ENCODE measurements around the gene FAM156A.
A peak's percentile ranks its signal among the peaks of the same experiment; 100 is the strongest.
"Not testable (repeated sequence)": the region's sequence is repeated elsewhere in the genome, so short reads cannot be mapped to it uniquely, and the experiment has no call there.

Gene FAM156A

GRCh38 chrX:52966993-52967738, 8.8 kb upstream of the FAM156A start:
- DNase-seq (ENCODE audit: low spot score) = not testable (repeated sequence)

GRCh38 chrX:52958961-52959360, 643 bp upstream of the FAM156A start:
- not testable (repeated sequence) for DNase-seq (ENCODE audit: low spot score)

- not testable (repeated sequence) for DNase-seq (ENCODE audit: low spot score)
Measured at GRCh38 chrX:52949884-52950283, 8.4 kb downstream of the FAM156A start.

DNA sequence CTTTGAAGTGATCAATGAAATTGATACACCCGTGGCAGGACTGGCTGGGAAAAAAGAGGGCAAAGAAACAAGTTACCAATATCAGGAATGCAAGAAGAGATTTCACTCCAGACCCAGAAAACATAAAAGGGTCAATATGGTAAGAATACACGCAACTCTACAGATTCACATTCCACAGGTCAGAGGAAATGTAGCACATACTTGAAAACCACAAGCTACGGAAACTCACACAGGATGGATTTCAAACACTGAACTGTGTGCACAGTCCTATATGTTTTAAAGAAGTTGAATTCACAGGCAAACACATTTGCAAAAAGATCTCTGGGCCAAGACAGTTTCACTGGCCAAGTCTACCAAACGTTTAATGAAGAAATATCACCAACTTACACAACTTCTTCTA, 9.0 kb downstream of the FAM156A start:
- DNase-seq (ENCODE audit: low spot score) = not testable (repeated sequence)

DNA sequence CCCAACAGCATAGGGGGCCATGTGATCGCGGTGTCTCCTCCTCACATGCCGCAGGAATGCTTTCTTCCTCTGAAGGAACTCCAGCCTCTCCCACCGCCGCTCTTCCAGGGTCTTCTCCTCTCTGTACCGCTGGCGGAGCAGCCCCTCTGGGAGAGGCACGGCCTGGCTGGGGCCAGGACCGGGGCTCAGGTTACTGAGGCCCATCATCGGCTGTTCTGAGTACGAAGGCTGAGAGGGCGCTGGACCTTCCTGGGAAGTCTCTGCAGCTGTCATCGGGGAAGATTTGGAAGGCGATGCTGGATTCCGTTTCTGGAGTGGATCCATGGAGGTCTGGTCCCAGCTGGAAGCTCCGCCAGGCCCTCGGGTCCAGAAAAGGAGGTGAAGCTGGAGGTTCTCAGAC, 10.1 kb downstream of the FAM156A start:
- DNase-seq (ENCODE audit: low spot score) = not testable (repeated sequence)

GRCh38 chrX:52947501-52947900, 10.8 kb downstream of the FAM156A start:
- not testable (repeated sequence) for DNase-seq (ENCODE audit: low spot score)

GRCh38 chrX:52945838-52946494, 12.4 kb downstream of the FAM156A start:
- not testable (repeated sequence) for DNase-seq (ENCODE audit: low spot score)

DNA sequence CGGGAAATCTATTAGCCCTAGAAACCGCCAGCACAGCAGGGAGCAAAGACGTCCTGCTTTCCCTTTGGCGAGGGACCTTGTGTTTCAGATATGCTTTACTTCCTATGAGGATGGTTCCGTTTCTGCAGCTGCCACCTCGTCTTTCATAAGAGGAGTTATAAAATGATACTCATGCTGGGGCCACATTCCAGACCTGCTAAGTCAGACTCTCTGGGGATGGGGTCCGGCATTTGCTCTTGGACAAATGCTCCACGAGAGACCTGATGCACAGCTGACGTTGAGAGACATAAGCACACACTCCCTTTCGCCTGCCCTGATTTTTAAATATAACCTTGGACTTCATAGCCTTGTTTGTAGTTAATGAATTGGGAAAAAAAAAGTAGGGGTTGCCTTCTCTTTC, 16.6 kb downstream of the FAM156A start:
- DNase-seq (ENCODE audit: low spot score) = not testable (repeated sequence)

GRCh38 chrX:52940704-52941103, 17.6 kb downstream of the FAM156A start:
- DNase-seq (ENCODE audit: low spot score) = not testable (repeated sequence)

DNA sequence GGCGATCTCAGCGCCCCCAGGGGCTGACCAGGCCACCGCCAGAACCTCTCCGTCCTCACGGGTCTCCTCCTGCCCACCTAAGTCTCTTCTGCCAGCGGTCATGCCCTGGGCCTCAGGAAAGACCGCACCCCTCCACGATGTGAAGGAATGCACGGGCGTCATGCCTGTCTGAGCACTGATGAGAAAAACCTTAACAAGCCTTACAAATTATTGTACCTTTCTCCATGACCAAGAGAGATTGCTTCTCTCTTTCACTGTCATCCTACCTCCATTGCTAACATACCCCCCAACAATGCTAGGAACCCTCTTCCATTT, 22.9 kb downstream of the FAM156A start:
- DNase-seq (ENCODE audit: low spot score) = not testable (repeated sequence)

DNA sequence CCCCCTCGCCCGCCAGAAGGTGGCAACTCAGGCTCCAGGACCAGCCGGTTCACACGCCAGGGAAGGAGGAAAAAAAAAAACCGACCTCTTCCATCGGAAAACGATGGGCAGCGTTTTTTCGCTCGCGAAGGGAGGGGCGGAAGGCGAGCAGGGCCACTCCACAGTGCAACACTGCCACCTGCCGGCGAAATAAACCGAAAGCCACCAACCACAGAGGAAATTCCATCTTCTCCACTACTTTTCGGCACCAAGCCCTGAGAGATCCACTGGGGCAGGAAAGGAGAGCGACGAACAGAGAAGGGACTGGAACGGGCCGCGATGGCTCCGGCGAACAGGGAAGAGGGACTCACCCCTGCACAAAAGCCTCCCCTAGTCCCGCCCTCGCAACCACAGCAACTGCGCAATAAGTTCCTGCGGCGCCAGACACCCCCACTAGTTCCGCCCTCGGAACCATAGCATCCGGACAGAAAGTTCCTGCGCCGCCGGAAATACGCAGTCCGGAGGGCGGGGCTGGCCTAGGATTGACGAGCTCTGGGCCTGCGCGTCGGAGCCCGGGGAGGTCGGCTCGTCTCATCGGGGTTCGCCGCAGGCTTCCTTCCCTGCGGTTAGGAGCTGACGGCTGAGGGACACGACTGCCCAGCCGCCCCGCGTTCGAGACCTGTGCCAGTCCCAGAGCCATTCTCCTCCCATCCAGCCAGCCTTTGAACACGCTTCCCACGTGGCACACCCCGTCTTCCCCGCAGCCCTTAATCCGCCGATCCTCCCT, 23.4 kb downstream of the FAM156A start:
- peak; percentile 97 for DNase-seq (ENCODE audit: low spot score)

- DNase-seq (ENCODE audit: low spot score) = no peak
Measured at GRCh38 chrX:52933976-52934703, 24.2 kb downstream of the FAM156A start.

DNA sequence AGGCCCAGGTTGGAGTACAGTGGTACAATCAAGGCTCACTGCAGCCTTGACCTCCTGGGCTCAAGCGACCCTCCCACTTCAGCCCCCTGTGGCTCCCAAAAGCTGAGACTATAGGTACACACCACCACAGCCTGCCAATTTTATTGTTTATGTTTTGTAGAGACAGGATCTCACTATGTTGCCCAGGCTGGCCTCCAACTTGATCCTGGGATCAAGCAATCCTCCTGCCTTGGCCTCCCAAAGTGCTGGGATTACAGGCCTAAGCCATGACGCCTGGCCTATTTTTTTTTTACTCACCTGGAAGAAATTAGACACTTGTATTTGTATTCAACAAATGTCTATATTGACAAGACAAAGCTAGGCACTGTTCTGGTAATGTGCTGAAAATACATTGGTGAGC, 25.1 kb downstream of the FAM156A start:
- no peak for DNase-seq (ENCODE audit: low spot score)

DNA sequence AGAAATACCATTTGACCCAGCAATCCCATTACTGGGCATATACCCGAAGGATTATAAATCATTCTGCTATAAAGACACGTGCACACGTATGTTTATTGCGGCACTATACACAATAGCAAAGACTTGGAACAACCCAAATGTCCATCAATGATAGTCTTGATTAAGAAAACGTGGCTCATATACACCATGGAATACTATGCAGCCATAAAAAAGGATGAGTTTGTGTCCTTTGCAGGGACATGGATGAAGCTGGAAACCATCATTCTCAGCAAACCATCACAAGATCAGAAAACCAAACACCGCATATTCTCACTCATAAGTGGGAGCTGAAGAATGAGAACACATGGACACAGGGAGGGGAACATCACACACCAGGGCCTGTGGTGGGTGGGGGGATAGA, 28.1 kb downstream of the FAM156A start:
- DNase-seq (ENCODE audit: low spot score) = not testable (repeated sequence)

GRCh38 chrX:52923781-52924241, 34.5 kb downstream of the FAM156A start:
- no peak for DNase-seq (ENCODE audit: low spot score)

DNA sequence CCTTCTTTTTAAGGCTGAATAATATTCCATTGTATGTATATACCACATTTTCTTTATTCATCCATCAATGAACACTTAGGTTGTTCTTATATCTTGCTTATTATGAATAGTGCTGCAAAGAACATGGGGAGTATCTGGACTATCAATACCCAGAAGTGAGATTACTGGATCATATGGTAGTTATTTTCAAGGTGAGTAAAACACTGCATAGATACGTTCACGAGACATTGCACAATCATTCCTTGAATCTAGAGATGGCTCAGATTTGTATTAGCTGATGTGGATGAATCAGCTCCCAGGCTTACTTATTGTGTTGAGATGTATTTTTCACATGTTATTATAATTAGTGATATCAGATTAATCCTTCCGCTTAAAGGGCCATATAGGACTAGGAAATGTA, 43.6 kb downstream of the FAM156A start:
- DNase-seq (ENCODE audit: low spot score) = not testable (repeated sequence)

GRCh38 chrX:52913681-52914080, 44.6 kb downstream of the FAM156A start:
- not testable (repeated sequence) for DNase-seq (ENCODE audit: low spot score)

DNA sequence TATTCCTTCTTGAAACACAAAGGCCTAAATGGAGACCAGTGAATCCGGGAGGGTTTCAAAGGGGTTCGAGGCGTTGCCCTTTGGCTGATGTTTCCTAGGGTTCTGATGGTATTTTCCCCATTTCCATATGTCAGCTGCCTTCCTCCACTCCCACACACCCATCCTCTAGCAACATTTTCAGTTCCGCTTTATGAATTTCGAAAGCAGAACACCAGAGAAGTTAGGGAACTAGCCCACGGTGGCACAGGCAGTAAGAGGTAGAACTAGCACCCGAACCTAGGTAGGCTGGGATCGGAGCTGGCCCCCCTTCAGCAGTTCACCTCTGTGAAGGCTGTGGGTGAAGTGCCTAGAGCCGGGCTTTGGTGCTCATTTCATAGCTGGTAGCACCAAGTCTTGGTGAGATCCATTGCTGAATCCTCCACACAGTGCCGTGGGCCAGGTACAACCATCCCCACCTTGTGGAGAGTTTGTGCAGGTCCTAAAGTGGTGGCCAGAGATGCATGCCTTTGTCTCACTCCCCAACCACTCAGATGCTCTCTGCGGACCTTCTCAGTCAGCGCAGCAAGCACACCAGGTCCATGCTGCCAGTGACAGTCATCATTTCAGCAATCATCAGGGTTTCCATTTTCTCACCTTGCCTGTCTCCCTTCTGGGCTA, 48.9 kb downstream of the FAM156A start:
- not testable (repeated sequence) for DNase-seq (ENCODE audit: low spot score)

- not testable (repeated sequence) for DNase-seq (ENCODE audit: low spot score)
Measured at GRCh38 chrX:52907900-52908299, 50.4 kb downstream of the FAM156A start.

DNA sequence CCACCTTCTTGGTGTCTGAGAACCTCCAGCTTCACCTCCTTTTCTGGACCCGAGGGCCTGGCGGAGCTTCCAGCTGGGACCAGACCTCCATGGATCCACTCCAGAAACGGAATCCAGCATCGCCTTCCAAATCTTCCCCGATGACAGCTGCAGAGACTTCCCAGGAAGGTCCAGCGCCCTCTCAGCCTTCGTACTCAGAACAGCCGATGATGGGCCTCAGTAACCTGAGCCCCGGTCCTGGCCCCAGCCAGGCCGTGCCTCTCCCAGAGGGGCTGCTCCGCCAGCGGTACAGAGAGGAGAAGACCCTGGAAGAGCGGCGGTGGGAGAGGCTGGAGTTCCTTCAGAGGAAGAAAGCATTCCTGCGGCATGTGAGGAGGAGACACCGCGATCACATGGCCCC, 51.2 kb downstream of the FAM156A start:
- DNase-seq (ENCODE audit: low spot score) = not testable (repeated sequence)

DNA sequence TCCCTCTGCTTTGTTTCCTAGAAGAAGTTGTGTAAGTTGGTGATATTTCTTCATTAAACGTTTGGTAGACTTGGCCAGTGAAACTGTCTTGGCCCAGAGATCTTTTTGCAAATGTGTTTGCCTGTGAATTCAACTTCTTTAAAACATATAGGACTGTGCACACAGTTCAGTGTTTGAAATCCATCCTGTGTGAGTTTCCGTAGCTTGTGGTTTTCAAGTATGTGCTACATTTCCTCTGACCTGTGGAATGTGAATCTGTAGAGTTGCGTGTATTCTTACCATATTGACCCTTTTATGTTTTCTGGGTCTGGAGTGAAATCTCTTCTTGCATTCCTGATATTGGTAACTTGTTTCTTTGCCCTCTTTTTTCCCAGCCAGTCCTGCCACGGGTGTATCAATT, 52.2 kb downstream of the FAM156A start:
- DNase-seq (ENCODE audit: low spot score) = not testable (repeated sequence)

GRCh38 chrX:52905531-52905930, 52.8 kb downstream of the FAM156A start:
- not testable (repeated sequence) for DNase-seq (ENCODE audit: low spot score)
